Stimulated activated CD8-positive, alpha-beta memory T cell treated with anti-CD3 and anti-CD28 coated beads, Interleukin-4, amount 100 ng/mL, for 4 hours (primary cell): Measurements from ENCODE around the gene RNF19B.
"Not testable (repeated sequence)": the region's sequence is repeated elsewhere in the genome, so short reads cannot be mapped to it uniquely, and the experiment has no call there.

Source experiments
- DNase-seq, 2 donors: peaks; one replicate each; pipeline ENCODE4 v3.0.0-alpha.2; 2020; ENCODE audit warnings: low read depth in 2 of 2, low spot score in 1 of 2

RNF19B gene, protein sequence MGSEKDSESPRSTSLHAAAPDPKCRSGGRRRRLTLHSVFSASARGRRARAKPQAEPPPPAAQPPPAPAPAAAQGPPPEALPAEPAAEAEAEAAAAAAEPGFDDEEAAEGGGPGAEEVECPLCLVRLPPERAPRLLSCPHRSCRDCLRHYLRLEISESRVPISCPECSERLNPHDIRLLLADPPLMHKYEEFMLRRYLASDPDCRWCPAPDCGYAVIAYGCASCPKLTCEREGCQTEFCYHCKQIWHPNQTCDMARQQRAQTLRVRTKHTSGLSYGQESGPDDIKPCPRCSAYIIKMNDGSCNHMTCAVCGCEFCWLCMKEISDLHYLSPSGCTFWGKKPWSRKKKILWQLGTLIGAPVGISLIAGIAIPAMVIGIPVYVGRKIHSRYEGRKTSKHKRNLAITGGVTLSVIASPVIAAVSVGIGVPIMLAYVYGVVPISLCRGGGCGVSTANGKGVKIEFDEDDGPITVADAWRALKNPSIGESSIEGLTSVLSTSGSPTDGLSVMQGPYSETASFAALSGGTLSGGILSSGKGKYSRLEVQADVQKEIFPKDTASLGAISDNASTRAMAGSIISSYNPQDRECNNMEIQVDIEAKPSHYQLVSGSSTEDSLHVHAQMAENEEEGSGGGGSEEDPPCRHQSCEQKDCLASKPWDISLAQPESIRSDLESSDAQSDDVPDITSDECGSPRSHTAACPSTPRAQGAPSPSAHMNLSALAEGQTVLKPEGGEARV

DNA sequence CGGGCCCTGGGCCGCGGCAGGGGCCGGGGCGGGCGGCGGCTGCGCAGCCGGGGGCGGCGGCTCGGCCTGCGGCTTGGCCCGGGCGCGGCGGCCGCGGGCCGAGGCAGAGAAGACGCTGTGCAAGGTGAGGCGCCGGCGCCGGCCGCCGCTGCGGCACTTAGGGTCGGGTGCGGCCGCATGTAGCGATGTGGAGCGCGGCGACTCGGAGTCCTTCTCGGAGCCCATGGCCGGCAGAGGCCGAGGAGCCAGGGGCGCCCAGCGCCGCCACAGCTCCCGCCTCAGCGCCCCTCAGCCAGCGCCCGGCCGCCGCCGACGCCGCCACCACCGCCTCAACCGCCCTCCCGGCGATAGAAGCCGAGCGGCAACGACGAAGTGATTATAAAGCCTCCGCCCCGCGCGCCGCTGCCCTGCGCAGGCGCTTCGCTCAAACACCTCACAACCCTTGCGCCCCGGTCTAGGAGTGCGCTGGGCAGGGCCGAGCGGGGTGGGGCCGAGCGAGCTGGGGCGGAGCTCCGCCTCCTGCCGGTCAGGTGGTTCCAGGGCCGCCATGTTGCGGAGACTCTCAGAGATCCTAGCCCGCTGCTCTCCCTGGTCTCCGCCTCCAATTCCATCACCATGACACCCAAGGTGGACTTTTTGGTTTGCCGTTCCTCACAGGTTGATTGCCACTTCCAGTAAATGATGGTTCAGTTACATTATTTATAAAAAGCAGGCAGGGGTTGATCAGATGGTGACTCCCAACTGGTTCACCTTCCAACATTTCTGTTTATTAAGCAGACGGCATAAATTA is at the start of gene RNF19B:
RNF19B (minus strand) TSS at position 349 of the 790 bp plus-strand sequence; CDS start at position 225, 124 bp downstream.
- DNase-seq = peak; percentile 79 to 90

DNA sequence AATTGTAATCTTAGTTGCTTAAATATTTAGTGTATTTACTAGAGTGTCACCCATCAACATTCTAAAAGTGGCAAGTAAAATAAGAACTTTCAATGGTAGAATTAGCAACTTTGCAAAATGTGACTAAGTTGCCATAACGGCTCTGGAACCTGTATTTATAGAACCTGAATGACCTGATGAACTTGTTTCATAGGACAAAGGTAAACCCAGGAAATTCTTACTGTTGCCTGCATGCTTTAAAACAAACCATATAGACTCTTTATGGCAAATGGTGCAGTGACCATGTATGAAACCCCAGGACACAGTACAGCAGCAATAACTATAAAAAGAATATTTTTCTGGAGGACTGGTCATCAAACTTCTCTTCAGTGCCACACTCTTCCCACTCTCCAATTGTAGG is 49.2 kb upstream of the RNF19B start:
- DNase-seq = no peak

DNA sequence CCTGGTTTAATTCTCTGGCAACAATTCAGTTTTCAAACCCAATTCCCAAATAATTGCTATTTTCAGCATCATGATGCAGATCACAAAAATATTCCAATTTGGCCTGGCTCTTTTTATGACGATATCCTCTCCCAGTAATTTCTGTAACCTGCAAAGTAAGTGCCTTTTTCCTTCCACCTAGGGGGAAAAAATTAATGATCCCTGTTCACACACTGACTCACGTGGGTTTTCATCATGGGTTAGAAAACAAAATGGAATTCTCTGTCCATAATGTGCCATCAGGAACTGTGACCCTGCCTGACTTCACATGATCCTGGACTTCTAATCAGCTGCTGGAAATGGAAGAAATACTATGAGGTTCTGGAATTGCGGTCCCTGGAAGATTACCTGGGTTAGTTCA is 47.6 kb upstream of the RNF19B start:
- DNase-seq = no peak

DNA sequence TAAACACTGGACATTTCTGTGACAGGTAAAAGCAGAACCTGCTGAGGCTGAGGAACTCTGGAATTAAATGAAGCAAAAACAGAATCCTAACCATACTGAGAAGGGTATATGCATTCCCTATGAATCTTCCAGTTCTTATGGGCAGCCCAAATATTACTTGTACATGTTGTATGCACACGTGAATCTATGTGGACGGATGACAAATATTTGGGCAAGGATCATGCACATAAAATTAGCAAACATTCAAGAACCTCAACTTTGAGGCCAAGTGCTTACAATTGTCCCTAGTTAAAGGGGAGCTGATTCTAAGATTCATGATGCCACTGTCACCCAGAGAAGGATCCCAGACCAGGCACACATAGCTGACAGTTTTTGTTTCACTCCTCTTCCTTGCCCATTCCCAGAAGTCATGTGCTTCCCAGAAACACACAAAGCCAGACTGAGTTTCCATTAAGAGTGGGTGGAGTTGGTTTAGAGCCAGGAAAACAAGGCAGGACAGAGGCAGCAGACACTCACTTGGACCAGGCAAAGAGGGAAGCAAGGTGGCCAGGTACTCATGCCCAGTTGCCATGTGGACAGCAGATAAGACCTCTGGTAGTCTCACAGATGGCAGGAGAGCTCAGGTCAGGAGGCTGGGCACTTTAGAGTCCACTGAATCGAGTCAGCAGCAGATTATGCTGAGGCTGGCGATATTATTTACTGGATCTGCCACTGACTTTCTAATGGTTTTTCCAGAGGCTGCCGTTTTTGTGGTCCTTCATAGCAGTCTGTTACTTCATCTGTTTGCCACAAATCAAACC is 46.5 kb upstream of the RNF19B start:
- no peak for DNase-seq

DNA sequence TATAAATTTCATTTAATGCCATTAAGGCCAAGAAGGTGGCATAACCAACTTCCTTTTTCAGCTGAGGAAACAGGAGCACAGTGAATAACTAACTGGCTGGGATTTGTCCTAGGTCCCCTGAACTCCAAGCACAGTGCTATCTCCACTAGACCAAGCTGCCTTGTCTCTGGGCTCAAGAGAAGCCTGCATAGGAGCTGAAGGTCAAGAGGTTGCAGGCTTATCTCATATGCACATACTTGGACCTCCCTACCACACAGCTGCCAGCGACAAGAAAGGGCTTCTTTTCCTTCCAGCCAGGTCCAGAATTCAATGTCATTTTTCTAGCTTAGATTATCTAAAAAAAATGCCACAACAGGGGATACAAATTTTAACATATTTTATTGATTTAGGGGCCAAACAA is 45.0 kb upstream of the RNF19B start:
- DNase-seq = no peak

DNA sequence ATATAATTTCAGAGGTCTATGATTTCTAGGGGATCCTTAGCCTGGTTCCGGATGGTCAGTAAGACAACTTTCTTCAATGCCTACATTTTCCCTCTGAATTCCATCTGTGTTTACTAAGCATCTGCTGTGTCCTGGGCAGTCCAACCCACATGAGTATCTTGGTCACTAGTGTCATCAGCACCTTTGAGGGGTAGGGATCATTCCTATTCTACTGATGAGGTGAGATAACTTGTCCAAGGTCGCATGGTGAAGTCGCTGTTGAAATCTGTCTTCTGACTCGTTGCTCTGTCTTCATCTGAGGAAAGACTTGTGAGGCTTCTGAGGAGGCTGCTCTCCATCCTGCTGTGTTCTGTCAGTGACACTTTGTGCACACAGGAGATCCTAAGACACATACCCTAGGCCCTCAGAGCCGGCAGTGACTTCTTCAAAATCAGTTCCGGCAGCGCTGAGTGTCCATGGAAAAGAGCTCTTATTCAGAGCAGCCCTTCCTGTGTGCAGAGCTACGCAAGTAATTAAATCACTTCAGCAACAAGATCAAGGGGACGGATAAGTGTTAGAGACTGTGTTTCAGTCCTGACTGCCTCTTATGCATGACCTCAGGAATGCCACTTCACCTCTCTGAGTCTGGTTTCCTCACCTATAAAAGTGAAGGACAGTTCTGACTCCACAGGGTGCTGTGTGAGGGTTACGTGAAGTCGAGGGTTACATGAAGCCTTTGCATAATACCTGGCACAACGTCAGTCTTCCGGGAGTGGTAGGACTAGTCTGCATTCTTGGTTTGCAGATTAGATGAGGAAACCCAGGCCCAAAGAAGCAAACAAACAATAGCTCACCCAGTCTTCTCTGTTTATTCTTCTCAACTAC is 43.7 kb upstream of the RNF19B start:
- DNase-seq = no peak

DNA sequence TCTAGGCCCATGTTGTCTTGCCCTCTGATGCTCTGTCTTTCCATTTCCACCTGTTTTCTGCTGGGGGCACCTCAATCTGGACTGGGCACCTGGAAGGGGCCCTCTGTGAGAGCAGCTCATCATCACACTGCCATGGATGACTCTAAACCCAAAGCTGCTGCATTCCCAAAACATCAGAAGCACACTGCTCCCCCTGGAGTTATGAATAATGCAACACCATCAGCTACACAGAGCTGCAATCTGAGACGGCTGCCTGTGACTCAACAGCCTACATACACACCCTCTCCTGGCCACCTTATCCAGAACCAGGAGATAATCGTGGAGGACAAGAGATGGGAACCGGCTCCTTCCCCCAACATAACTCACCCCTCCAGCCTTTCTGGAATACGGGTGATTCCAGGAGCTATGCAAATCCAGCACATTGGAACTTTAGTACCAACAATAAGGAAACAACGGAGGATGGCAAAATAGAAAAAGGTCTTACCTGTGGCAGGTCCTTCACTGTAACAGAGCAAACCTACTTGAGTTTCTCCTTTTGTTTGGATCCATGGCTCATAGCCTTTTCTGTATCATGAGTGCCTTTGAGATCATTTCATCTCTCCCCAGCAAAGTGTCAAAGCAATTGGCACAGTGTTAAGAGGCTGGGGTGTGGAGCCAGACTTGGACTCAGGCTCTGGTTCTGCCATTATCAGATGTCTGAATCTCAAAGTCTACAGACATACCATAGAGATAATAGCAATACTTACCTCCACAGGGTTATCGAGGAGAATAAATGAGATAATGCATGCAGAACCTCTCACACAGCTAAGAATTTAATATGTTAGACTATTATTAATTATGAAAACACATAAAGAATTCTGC is 42.8 kb upstream of the RNF19B start:
- no peak for DNase-seq

DNA sequence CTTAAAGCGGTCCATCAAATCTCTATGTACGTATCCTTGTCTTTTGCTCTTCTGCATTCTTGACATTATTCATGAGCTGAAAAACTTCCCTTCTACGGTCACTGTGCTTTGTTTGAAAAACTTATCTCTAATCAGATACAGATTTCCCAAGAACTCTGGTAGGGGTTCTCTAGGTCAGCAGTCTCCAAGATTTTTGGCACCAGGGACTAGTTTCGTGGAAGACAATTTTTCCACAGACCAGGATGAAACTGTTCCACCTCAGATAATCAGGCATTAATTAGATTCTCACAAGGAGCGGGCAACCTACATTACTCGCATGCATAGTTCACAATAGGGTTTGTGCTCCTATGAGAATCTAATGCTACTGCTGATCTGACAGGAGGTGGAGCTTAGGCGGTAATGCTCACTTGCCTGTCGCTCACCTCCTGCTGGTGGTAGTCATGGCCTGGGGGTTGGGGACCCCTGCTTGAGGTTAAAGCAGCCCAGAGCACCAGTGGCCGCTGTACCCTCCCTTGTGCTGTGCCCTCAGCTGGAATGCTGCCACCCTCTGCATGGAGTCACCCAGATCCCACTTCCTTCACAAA is 41.3 kb upstream of the RNF19B start:
- DNase-seq = no peak

DNA sequence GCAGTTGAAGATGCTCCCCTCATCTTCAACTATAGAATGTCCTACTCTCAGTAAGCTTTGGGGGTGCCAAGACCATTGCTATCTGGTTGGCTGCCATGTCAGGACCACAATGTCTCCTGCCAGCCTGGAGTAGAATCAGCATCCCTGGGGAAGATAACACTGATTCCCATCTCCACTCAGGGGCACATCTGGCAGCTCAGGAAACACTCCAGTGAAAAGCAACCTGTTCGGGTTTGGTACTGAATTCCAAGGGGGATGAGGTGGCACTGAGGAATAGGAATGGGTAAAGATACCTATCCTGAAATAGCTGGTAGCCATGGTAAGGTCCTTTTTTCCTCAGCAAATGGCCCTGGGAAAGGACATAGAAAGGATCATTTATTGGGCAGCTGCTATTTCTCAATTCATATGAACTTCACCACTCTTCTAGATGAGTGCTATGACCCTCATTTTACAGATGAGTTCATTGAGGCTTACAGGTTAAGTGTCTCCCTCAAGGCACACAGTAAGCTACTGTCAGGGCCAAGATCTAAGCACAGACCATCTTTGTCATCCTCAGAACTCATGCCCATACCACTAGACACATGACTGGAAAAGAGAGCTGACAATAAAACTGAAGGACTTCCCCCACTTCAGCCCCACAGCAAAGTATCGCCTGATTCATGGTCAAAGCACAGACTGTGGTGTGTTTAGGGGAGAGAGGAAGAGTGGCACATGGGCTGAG is 40.7 kb upstream of the RNF19B start:
- no peak for DNase-seq

DNA sequence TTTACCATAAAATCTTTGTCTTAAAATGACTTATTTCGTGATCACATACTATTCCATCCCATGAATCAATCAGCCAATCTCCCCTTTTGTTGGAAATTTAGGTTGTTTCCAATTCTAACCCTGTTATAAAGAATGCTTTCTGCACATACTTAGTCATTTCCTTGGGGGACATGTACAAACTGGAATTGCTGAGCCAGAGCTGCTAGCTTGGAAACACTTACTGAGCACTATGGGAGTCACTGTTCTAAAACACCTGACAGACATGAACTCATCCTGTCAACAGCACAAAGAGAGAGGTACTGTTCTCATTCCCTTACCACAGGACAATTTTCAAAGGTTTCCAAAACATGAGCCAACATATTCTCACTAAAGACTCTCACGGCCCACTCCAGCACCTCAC is 40.0 kb upstream of the RNF19B start:
- no peak for DNase-seq

DNA sequence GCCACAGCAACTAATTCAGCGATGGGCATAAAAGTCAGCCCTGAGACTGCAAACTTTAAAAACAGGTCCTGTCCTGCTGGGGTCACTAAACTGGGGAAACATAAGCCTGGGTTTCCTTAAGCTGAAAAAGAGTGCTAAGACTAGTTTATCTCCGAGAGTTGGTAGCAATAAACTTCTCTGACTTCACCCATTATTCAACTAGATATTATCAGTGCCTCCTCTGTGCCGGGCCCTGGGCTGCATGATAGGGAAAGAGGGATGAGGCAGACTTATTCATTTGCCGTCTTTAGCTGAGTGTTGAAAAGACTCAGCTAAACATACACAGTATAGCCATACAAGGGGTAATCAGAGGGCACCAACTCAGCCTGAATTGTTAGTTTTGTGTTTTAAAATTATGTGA is 39.0 kb upstream of the RNF19B start:
- no peak for DNase-seq

DNA sequence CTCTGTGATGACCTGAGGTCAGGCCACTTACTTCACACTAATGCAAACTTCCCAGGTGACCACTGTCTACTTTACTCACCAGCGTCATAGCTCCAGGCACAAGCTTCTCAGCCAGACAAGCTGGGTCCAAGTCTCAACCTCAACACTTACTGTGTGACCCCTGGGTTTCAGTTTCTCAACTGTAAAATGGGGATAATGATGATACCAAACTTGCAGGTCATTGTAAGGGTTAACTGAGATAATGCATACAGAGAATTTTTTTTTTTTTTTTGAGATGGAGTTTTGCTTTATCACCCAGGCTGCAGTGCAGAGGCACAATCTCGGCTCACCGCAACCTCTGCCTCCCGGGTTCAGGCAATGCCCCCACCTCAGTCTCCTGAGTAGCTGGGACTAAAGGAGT is 37.4 kb upstream of the RNF19B start:
- no peak for DNase-seq

DNA sequence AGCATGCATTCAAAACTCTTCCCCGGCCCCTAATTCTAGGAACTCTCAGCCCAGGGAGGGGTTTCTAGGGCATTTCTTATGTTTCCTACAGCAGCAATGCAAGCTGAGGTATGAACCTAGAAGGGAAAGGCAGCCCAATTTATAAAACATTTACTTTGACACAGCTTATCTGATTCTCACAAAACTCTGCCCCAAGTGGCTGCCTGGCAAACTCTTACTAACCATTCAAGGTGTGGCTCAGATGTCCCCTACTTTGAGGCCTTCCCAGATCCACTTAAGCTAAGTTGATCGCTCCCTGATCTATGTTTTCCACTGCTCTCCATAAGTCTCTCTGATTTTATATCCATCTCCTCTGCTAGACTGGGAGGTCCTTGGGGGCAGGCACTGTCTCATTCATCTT is 36.7 kb upstream of the RNF19B start:
- no peak for DNase-seq

DNA sequence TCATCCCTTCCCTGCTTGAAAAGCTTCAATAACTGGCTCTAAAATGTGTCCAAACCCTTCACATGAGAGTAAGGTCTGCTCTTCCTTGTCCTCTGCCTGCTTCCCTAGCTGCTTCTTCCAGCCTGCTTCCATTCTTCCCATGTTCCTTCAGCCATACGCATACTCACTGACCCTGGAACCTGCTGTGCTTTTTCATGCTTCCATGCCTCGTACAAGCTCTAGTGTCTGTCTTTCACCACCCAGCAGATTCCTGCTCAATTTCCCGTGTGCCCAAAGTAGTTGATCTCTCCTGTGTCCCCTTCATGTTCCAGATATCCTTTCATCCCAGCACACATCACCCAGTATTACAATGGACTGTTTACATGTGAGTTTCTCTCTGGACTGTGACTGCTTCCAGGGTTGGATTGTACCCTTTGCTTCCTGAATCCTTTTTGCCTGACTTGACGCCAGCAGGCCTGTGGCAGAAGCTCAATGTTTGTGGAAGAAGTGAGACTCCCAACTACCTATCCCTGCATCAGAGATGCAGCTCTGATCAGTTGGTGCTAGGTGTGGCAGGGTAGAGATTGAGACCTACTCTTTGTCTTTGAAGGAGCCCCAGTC is 35.9 kb upstream of the RNF19B start:
- no peak for DNase-seq

DNA sequence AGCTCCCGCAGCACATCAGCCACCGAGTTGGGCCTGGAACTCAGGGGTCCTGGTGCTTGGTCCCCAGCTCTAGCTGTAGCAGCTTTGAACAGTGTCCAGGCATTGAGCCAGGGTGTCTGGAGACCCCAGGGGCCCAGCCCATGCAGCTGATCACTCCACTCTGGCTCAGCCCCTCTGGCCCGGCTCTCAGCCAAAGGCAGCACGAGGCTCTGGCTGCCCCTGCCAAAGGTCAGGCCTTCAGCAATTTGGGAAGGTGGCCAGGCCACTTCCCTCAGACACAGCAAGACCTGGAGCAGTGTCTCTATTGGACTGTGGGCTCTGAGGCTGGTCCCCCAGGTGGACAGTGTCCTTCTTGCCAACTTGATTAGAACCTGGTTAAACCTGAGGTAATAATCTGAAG is 34.4 kb upstream of the RNF19B start:
- no peak for DNase-seq

DNA sequence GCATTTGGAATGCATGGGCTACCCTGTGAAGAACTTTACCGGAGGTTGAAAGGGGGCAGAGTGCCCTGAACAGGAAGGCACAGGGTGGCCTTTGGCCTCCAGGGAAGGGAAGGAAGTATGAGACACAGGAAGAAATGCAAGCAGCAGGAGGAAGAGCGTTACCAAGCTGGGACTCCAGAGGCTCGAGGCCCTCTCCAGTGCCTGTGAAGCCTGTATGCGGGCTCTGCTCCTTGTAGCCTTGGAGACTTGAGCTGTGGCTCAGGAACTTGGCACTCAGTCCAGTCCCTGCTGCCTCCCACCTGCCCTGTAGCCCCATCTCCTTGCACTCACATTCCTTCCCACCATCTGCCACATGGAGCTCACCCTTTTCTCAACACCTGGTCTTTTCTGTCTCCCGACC is 33.5 kb upstream of the RNF19B start:
- no peak for DNase-seq

DNA sequence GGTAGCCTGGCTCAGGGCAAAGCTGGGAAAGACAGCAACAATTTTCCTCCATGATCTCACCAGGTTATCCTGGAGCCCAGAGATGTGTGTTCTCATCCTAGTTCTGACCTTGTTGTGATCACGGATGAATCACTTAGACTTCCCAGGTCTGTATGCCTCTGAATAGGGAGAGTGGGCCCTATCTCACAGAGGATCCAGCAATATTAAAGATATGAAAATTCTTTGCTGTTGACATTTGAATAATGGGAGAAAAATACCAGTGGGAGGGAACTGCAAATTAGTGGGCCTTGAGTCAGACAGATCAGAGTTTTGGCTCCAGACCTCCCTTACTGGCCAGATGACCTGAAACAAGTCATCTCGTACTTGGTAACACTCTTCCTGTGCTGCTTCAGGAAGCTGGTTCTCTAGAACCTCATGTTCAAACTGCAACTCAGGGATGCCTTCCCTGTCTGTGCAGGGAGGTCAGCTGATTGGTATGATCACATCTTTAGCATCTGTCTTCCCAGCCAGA is 32.8 kb upstream of the RNF19B start:
- no peak for DNase-seq

DNA sequence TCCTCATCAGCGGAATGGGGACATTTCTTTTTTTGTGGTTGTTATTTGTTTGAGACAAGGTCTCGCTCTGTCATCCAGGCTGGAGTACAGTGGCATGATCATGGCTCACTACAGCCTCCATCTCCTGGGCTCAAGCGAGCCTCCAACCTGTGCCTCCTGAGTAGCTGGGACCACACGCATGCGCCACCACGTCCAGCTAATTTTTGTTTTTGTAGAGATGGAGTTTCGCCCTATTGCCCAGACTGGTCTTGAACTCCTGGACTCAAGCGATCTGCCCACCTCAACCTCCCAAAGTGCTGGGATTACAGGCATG is 28.7 kb upstream of the RNF19B start:
- not testable (repeated sequence) for DNase-seq
